Caco-2 (cell line): Measurements from ENCODE around the gene OR1K1. TPM values are rescaled to one million over a fixed set of nuclear protein-coding genes. Genes with fewer than 3 reads are reported as not detected.

ENCODE experiments used
- BruUV-seq: library from RNA; stranded (reverse); fragments of 400-500 nt; replicated peaks from 2 replicates; lab custom pipeline; 2021; lab: Mats Ljungman, UMichigan
- CTCF ChIA-PET: fragments of 300-600 bp; sonication (Branson Sonifier 250); formaldehyde crosslinking; loops from one replicate; lab custom pipeline; 2022; ENCODE audit warnings: antibody characterized with exemption; lab: Charles Lee
- POLR2A ChIA-PET: fragments of 300-600 bp; sonication (Branson Sonifier 250); formaldehyde crosslinking; loops from one replicate; lab custom pipeline; 2022; ENCODE audit warnings: antibody characterized with exemption; lab: Charles Lee
- DNase-seq, 2 experiments: peaks; one replicate each; pipeline versions ENCODE4 v3.0.0 to v3.0.0-alpha.2; 2020 to 2022
- H3K27me3 ChIP-seq: replicated peaks from 2 replicates; pipeline ENCODE4 v1.6.0; 2011; ENCODE audit warnings: low read length; ENCODE audit not compliant: control insufficient read depth, insufficient read depth
- H3K36me3 ChIP-seq: 2 replicates; pipeline ENCODE4 v1.5.1; 2011; ENCODE audit warnings: low read length; ENCODE audit not compliant: control insufficient read depth, insufficient read depth
- H3K4me1 ChIP-seq: fragments of 250-450 bp; sonication (Bioruptor Pico); 2 replicates; pipeline ENCODE4 v1.5.1; 2020; ENCODE audit warnings: mild to moderate bottlenecking
- H3K4me3 ChIP-seq: 2 replicates; pipeline ENCODE4 v1.5.1; 2011; ENCODE audit warnings: low read depth, mild to moderate bottlenecking, control low read depth, low read length
- H3K9me3 ChIP-seq: fragments of 250-450 bp; sonication (Bioruptor Pico); 2 replicates; pipeline ENCODE4 v1.5.1; 2020; ENCODE audit warnings: mild to moderate bottlenecking, moderate library complexity
- H3K27ac Mint-ChIP-seq: one replicate; pipeline ENCODE4 v1.8.0; 2022; ENCODE audit warnings: mixed read lengths; ENCODE audit not compliant: unreplicated experiment
- H3K27me3 Mint-ChIP-seq: one replicate; pipeline ENCODE4 v1.8.0; 2022; ENCODE audit warnings: mixed read lengths; ENCODE audit not compliant: insufficient read depth, unreplicated experiment
- H3K36me3 Mint-ChIP-seq: one replicate; pipeline ENCODE4 v1.8.0; 2022; ENCODE audit warnings: mild to moderate bottlenecking, mixed read lengths; ENCODE audit not compliant: insufficient read depth, unreplicated experiment
- H3K4me1 Mint-ChIP-seq: one replicate; pipeline ENCODE4 v1.8.0; 2022; ENCODE audit warnings: low read depth, mixed read lengths; ENCODE audit not compliant: unreplicated experiment
- H3K4me3 Mint-ChIP-seq: one replicate; pipeline ENCODE4 v1.8.0; 2022; ENCODE audit warnings: mild to moderate bottlenecking, moderate library complexity, mixed read lengths; ENCODE audit not compliant: unreplicated experiment
- H3K9me3 Mint-ChIP-seq: one replicate; pipeline ENCODE4 v1.8.0; 2022; ENCODE audit warnings: mixed read lengths; ENCODE audit not compliant: unreplicated experiment
- CTCF ChIP-seq, 2 experiments: fragments of 200-600 bp in 1 of 2; IDR thresholded peaks; 1 replicate in 1 of 2; 2 replicates in 1 of 2; pipeline versions ENCODE4 v1.5.1 to v1.8.0; 2011 to 2022; ENCODE audit warnings: antibody characterized with exemption in 1 of 2, control low read depth in 1 of 2, inconsistent platforms in 1 of 2, low read depth in 1 of 2, low read length in 1 of 2, mild to moderate bottlenecking in 1 of 2, moderate library complexity in 1 of 2; ENCODE audit not compliant: insufficient read depth in 1 of 2, severe bottlenecking in 1 of 2, unreplicated experiment in 1 of 2
- intact Hi-C: fragments of 100-400 bp; cut with micrococcal nuclease; formaldehyde crosslinking; loops from one replicate; pipeline ENCODE4 v1.10.0; 2022; ENCODE audit not compliant: unreplicated experiment
- total RNA-seq: library from RNA; stranded (reverse); gene quantifications from 2 replicates; pipeline ENCODE4 v1.2.3, GENCODE V29; 2022

OR1K1 gene
- total RNA-seq, 1 experiment from 2014 or later = not detected

GRCh38 chr9:122846371-122846940 lies 46.5 kb downstream of the OR1K1 start:
- BruUV-seq = no TSS peak
- Mint-ChIP-seq H3K36me3 (peaks cover 50% of the 10 kb centered on the region), H3K4me1 (no peaks in the 10 kb centered on the region), H3K27me3 (no peaks in the 10 kb centered on the region), H3K4me3 (no peak overlapping the region), H3K27ac (no peak overlapping the region), H3K9me3 (no peaks in the 10 kb centered on the region)
- H3K4me1 ChIP-seq = no peaks in the 10 kb centered on the region
- ChIA-PET CTCF (no interaction called here), POLR2A (no interaction called here)
- intact Hi-C loops = no loop called here
- H3K4me3 ChIP-seq = no peak overlapping the region
- H3K27me3 ChIP-seq = no peaks in the 10 kb centered on the region
- no peaks in the 10 kb centered on the region for H3K36me3 ChIP-seq
- no peaks in the 10 kb centered on the region for H3K9me3 ChIP-seq
- DNase-seq = no peak
- no peak for TF ChIP-seq CTCF (IDR thresholded peaks at IDR 0.05; ENCODE audit: insufficient read depth in 1 of 2, low read depth in 1 of 2, low read length in 1 of 2, severe bottlenecking in 1 of 2, unreplicated experiment in 1 of 2)

- Histone ChIP-seq H3K4me3 (no peak overlapping the region), H3K27me3 (no peaks in the 10 kb centered on the region), H3K9me3 (no peaks in the 10 kb centered on the region), H3K4me1 (no peaks in the 10 kb centered on the region), H3K36me3 (no peaks in the 10 kb centered on the region)
- ChIA-PET POLR2A (interaction anchor here (0.7 kb wide), 1 partner anchor 92 kb away, joined by 3 read pairs; no protein-coding TSS in a partner anchor), CTCF (no interaction called here)
- H3K27me3 Mint-ChIP-seq = no peaks in the 10 kb centered on the region
- no peak for TF ChIP-seq CTCF (IDR thresholded peaks at IDR 0.05; ENCODE audit: insufficient read depth in 1 of 2, low read depth in 1 of 2, low read length in 1 of 2, severe bottlenecking in 1 of 2, unreplicated experiment in 1 of 2)
- no peaks in the 10 kb centered on the region for H3K9me3 Mint-ChIP-seq
- H3K4me1 Mint-ChIP-seq = no peaks in the 10 kb centered on the region
- BruUV-seq = no TSS peak
- intact Hi-C loops = no loop called here
- H3K27ac Mint-ChIP-seq = no peak overlapping the region
- DNase-seq = no peak
- H3K36me3 Mint-ChIP-seq = peaks cover 61% of the 10 kb centered on the region
- no peak overlapping the region for H3K4me3 Mint-ChIP-seq
Observed at GRCh38 chr9:122848256-122848943, 48.5 kb downstream of the OR1K1 start.

Other genes with a start within 250 kb of the OR1K1 start
- gene OR1N2, start 247.0 kb upstream of the OR1K1 start, total RNA-seq = not detected in 2 replicates
- not detected in 2 replicates for gene OR1L8, start 216.7 kb upstream of the OR1K1 start, total RNA-seq
- gene OR1Q1, start 185.4 kb upstream of the OR1K1 start, total RNA-seq = not detected in 2 replicates
- not detected in 2 replicates for gene OR1B1, start 142.5 kb upstream of the OR1K1 start, total RNA-seq
- not detected in 2 replicates for gene OR1L1, start 138.4 kb upstream of the OR1K1 start, total RNA-seq
- gene OR1L3, start 125.0 kb upstream of the OR1K1 start, total RNA-seq = not detected in 2 replicates
- gene OR1L4, start 76.1 kb upstream of the OR1K1 start, total RNA-seq = not detected in 2 replicates
- gene OR1L6, start 57.8 kb upstream of the OR1K1 start, total RNA-seq = not detected in 2 replicates
- gene OR5C1, start 11.2 kb upstream of the OR1K1 start, total RNA-seq = not detected in 2 replicates
- 20.7 and 20.8 TPM in 2 replicates for gene PDCL, start 28.5 kb downstream of the OR1K1 start, total RNA-seq
- gene RC3H2, start 105.2 kb downstream of the OR1K1 start, total RNA-seq = 53.8 and 55.5 TPM in 2 replicates
- 6.8 and 7.2 TPM in 2 replicates for gene ZBTB6, start 113.2 kb downstream of the OR1K1 start, total RNA-seq
- 8.7 and 10.3 TPM in 2 replicates for gene ZBTB26, start 131.4 kb downstream of the OR1K1 start, total RNA-seq
- 52.1 and 55.4 TPM in 2 replicates for gene RABGAP1, start 140.9 kb downstream of the OR1K1 start, total RNA-seq
- gene GPR21, start 233.5 kb downstream of the OR1K1 start, total RNA-seq = 0.79 and 2.0 TPM in 2 replicates